LNCaP clone FGC (cell line): ENCODE data around the gene SUCLG2.

Experiments
- DNase-seq: peaks from one replicate; pipeline ENCODE4 v3.0.0-alpha.2; 2011; ENCODE audit warnings: low read depth
- H3K4me3 ChIP-seq: 2 replicates; pipeline ENCODE4 v1.5.1; 2011; ENCODE audit warnings: mild to moderate bottlenecking, low read depth, low read length, control low read depth
- TF ChIP-seq, protein P1 (sequence below): IDR thresholded peaks from 2 replicates; pipeline ENCODE4 v1.5.1; 2012; ENCODE audit warnings: mild to moderate bottlenecking; ENCODE audit not compliant: control insufficient read depth, insufficient read depth; ENCODE audit errors: extremely low read depth

The SUCLG2 gene

DNA sequence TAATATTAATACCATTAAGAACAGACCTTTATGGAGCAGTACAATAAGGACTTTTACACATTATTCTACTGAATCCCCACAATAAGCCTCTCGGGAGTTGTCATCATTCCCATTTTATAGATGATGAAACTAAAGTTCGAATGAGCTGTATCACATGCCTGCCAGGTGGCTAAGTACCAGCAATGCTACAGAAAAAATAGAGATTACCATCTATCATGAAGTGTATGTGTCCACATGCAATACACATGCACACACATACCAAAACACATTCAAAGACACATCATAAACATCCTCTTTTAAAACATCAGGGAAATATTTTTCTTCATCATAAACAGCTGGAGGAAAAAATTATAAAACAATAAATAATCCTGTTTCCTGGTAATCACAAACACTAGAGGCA, 136.6 kb downstream of the SUCLG2 start:
- peak; percentile 64 for DNase-seq
- TF ChIP-seq, protein P1, sequence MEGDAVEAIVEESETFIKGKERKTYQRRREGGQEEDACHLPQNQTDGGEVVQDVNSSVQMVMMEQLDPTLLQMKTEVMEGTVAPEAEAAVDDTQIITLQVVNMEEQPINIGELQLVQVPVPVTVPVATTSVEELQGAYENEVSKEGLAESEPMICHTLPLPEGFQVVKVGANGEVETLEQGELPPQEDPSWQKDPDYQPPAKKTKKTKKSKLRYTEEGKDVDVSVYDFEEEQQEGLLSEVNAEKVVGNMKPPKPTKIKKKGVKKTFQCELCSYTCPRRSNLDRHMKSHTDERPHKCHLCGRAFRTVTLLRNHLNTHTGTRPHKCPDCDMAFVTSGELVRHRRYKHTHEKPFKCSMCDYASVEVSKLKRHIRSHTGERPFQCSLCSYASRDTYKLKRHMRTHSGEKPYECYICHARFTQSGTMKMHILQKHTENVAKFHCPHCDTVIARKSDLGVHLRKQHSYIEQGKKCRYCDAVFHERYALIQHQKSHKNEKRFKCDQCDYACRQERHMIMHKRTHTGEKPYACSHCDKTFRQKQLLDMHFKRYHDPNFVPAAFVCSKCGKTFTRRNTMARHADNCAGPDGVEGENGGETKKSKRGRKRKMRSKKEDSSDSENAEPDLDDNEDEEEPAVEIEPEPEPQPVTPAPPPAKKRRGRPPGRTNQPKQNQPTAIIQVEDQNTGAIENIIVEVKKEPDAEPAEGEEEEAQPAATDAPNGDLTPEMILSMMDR, result no peak

DNA sequence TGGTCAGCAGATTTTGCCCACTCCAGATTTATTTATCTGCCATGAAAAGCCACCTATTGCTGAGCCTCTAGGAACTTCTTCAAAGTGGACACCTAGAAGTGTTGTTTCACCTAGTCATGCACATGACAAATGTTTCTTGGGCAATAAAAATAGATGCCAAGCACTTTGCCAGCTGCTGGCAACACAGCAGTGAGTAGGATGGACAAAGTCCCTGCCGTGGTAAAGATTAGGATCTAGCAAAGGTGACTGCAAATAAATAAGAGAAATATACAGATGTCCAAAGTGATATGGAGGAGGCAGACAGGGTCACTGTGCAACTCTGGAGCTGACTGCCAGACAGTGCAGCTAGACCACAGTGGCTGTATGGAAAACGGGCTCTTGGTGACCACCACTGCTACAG, 137.9 kb downstream of the SUCLG2 start:
- H3K4me3 ChIP-seq, result no peak overlapping the region
- peak; percentile 98 for DNase-seq
- TF ChIP-seq, protein P1, result no peak

More for the DNA sequence above, 136.6 kb downstream of the SUCLG2 start:
- no peak overlapping the region for H3K4me3 ChIP-seq

DNA sequence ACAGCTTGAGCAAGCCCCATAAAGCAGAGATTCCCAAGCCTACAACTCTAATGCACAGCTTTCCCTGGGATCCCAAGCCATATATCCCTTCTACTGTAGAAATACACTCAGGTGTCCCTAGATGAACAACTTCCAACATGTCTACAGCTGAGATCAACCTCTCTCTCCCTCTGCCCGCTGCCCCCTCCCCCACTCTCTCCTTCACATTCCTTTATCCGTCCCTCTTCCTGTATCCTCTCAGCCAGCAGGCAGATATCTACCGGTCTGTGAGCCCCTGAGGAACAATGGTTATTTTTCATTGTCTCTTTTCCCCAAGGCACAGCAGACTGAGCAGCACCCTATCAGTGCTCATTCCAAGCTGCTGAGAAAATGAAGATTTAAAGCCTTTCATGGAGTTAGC, 138.6 kb downstream of the SUCLG2 start:
- no peak for DNase-seq
- H3K4me3 ChIP-seq, result no peak overlapping the region
- TF ChIP-seq, protein P1, result no peak

DNA sequence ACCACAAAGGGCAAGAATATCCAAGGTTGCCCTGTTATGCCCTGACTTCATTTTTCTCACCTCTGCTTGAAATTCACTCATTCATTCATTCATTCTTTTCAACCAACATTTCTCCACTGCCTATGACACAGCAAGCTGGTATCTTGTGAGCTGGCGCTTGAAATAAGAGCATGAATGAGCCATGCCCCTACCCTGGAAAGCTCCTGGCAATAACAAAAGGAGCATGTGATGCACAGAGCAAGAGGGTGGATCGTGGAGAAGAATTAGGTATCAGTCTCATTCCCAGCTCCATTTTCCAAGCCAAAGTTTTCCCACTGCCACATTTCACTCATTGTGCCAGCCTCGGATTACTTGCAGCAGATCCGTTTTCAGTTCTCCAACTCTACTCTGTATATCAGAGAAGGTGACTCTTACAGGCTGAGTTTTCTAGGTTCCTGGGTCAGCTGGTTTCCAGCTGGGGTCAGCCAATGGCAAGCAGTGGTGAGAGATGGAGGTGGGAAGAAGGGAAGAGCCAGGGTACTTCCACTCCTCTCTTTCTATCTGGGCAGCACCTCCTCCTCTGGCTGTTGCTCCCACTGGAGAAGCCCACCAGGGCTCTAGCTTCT, 144.8 kb downstream of the SUCLG2 start:
- DNase-seq, result no peak
- TF ChIP-seq, protein P1, result no peak
- H3K4me3 ChIP-seq, result no peak overlapping the region

DNA sequence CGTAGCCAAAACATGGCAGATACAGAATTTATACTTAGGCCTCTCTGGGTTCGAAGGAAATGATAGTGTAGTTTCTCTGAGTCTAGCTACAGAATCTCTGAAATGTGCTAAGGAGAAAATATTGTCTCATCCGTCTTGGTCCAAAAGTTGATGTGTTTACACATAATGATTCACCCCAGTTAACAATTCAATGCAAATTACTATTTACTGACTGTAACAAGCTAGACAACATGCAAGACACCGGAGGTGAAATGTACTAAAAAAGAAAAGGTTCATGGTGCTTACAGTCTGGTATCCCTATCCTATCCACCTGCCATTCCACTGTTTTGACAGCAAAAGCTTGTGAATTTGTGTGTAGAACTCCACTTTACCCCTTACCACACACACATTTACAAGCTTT, 146.8 kb downstream of the SUCLG2 start:
- no peak for DNase-seq
- TF ChIP-seq, protein P1, result no peak
- no peak overlapping the region for H3K4me3 ChIP-seq

DNA sequence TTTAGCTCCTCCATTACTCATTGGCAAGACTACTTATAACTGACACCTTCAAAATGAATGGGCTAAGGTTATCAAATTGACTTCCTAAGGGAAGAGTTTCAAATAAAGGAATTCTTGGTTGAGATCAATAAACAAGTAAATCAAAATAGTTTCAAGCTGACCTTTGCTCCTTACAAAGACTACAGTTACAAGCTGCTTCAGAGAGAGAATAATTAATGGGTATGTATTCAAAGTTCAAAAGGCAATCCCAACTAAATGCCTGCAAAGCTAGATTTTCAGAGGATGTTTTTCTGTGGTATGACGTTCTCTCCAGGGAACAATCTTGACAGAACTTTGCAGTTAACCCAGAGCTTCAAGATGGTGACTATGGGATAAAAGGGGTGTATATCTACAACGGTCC, 153.7 kb downstream of the SUCLG2 start:
- H3K4me3 ChIP-seq, result no peak overlapping the region
- DNase-seq, result no peak
- TF ChIP-seq, protein P1, result no peak

DNA sequence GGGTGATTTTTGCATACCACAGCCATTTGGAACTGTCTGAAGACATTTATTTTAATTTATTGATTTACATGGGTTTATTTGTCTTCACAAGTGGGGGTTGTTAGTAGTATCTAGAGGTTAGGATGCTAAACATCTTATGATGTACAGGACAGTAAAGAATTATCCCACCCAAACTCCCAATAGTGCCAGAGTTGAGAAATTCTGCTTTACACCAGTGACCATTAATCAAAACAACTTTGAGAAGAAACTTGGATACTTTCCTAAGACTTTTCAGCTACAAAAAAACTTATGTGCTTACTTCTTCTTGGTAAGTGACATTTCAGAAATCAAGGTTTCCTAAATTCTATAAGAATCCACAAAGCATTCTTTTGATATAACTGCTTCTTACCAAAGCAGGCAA, 156.7 kb downstream of the SUCLG2 start:
- no peak for DNase-seq
- H3K4me3 ChIP-seq, result no peak overlapping the region
- TF ChIP-seq, protein P1, result no peak
